ENCODE measurements around the gene CAMK2A. TPM values are rescaled to one million over a fixed set of nuclear protein-coding genes. Genes with fewer than 3 reads are reported as not detected.

CAMK2A gene
- total RNA-seq, 1 donor from 2014 or later: 1.2 TPM

DNA sequence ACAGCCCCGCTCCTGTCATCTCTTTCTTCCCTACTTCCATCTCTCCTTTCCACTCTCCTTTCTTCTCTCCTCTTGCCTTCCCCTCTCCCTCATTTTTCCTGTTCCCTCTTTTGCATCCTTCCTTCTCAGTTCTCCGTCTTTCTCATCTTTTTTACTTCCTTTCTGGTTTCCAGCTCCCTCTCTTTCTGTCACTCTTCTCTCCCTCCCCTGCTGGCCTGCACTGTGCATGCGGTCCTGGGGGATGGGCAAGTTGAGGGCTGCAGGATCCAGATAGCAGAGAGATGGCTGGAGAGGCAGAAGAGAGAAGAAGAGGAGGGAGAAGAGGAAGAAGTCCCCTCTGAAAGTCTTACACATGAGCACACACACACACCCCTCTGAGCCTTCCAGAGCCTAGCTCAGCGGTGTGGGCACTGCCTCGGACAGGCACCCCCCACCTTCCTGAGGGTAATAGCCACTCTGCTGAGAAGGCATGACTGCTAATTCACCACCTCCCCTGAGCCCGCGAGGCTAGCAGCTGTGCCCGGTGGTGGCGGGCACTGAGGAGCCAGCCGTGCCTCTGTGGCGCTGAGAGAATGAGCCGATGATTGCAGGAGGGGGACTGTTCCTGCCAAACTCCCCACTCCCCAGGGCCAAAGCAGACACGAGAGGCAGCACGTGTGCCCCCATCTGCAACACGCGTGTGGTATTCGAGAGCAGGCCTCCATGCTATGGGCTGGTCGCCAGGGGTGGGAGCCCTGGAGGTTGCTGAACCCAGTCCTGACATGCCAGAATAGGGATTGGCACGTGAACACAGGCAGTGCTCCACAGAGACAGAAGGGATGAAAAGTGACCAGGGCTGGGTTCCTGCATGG lies 3.7 kb upstream of the CAMK2A start:
- Histone ChIP-seq H3K4me2 (ENCODE audit: low read length) (no peak overlapping the region), H3K79me2 (ENCODE audit: insufficient read depth, low read length) (no peaks in the 10 kb centered on the region), H3K4me1 (ENCODE audit: insufficient read depth, low read length) (peaks cover 13% of the 10 kb centered on the region), H3K9ac (ENCODE audit: low read length) (no peak overlapping the region), H3K36me3 (ENCODE audit: insufficient read depth, low read length) (no peaks in the 10 kb centered on the region), H3K4me3 (ENCODE audit: insufficient read depth, low read depth, low read length) (no peak overlapping the region), H3K9me3 (ENCODE audit: insufficient read depth, low read depth, low read length) (no peaks in the 10 kb centered on the region), H3K27me3 (ENCODE audit: insufficient read depth, low read length) (peaks cover 3% of the 10 kb centered on the region), H2AFZ (ENCODE audit: low read depth, low read length) (no peak overlapping the region), H3K27ac (ENCODE audit: low read depth, low read length) (no peak overlapping the region), H4K20me1 (ENCODE audit: insufficient read depth, low read length) (no peaks in the 10 kb centered on the region)
- no peak overlapping the region for H3K4me3 Mint-ChIP-seq (ENCODE audit: unreplicated experiment)
- no peak for DNase-seq (ENCODE audit: low read depth)
- peaks cover 2% of the 10 kb centered on the region for H3K9me3 Mint-ChIP-seq (ENCODE audit: unreplicated experiment)
- peak overlapping the region; percentile 79 for H3K27ac Mint-ChIP-seq (ENCODE audit: unreplicated experiment)
- no peaks in the 10 kb centered on the region for H3K27me3 Mint-ChIP-seq (ENCODE audit: low read depth, unreplicated experiment)
- TF ChIP-seq, protein P1, sequence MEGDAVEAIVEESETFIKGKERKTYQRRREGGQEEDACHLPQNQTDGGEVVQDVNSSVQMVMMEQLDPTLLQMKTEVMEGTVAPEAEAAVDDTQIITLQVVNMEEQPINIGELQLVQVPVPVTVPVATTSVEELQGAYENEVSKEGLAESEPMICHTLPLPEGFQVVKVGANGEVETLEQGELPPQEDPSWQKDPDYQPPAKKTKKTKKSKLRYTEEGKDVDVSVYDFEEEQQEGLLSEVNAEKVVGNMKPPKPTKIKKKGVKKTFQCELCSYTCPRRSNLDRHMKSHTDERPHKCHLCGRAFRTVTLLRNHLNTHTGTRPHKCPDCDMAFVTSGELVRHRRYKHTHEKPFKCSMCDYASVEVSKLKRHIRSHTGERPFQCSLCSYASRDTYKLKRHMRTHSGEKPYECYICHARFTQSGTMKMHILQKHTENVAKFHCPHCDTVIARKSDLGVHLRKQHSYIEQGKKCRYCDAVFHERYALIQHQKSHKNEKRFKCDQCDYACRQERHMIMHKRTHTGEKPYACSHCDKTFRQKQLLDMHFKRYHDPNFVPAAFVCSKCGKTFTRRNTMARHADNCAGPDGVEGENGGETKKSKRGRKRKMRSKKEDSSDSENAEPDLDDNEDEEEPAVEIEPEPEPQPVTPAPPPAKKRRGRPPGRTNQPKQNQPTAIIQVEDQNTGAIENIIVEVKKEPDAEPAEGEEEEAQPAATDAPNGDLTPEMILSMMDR (IDR thresholded peaks at IDR 0.05; ENCODE audit: insufficient read depth, low read depth, low read length): no peak
- TF ChIP-seq EZH2 (IDR thresholded peaks at IDR 0.05; ENCODE audit: insufficient read depth, low read length): no peak
- no peak for FAIRE-seq
- H3K4me1 Mint-ChIP-seq (ENCODE audit: low read depth, unreplicated experiment): peaks cover 25% of the 10 kb centered on the region
- peaks cover 2% of the 10 kb centered on the region for H3K36me3 Mint-ChIP-seq (ENCODE audit: low read depth, unreplicated experiment)

DNA sequence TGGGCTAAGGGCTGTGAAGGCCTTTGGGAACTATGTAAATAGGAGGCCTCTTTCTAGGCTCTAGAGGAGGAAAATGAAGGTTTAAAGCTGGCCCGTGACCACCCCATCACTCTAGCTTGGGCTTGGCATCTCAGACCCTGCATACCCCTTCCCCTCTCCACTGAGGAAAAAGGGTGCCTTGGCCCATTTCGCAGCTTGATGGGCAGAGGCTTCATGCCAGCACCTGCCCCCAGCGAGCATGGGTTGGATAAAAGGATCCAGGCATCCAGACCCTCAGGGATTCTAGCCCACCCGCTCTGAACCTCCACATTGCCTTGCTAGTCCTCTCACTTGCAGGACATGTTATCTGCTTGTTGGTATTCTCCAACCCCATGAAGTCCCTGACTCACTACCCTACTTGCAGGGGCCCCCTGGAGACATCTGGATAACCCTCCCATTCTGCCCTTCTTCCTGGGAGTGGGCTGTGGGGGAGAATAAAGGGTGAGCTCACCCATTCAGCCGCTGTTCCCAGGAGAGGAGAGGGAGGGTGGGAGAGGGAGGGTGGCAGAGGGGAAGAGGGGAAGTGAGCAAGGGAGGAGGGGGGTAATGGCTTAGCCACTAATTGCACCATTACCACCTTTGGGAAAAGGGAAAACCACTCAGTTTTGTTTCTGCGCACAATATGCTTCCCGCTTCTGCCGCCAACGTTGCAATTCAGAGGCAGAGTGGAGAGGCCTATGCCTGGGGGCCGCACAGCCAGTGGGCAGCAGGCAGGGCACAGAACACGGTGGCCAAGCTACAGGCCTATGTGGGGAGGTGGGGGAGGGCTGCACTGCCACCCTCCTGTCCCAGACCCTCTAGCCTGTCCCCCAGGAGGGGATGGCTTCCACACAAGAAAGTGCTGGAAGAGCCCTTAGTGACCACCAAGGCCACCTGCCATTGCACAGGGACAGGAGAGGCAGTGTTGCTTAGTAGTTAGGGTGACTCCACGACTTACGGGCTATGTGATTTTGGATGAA lies 2.1 kb upstream of the CAMK2A start:
- Mint-ChIP-seq H3K36me3 (ENCODE audit: low read depth, unreplicated experiment) (peaks cover 2% of the 10 kb centered on the region), H3K27ac (ENCODE audit: unreplicated experiment) (no peak overlapping the region), H3K4me1 (ENCODE audit: low read depth, unreplicated experiment) (peaks cover 24% of the 10 kb centered on the region), H3K9me3 (ENCODE audit: unreplicated experiment) (peaks cover 2% of the 10 kb centered on the region), H3K4me3 (ENCODE audit: unreplicated experiment) (no peak overlapping the region), H3K27me3 (ENCODE audit: low read depth, unreplicated experiment) (peaks cover 2% of the 10 kb centered on the region)
- H4K20me1 ChIP-seq (ENCODE audit: insufficient read depth, low read length): no peaks in the 10 kb centered on the region
- peaks cover 3% of the 10 kb centered on the region for H3K27me3 ChIP-seq (ENCODE audit: insufficient read depth, low read length)
- peak overlapping the region; percentile 35 for H3K4me2 ChIP-seq (ENCODE audit: low read length)
- H3K4me1 ChIP-seq (ENCODE audit: insufficient read depth, low read length): peaks cover 13% of the 10 kb centered on the region
- H3K79me2 ChIP-seq (ENCODE audit: insufficient read depth, low read length): no peaks in the 10 kb centered on the region
- no peak overlapping the region for H3K27ac ChIP-seq (ENCODE audit: low read depth, low read length)
- TF ChIP-seq EZH2 (IDR thresholded peaks at IDR 0.05; ENCODE audit: insufficient read depth, low read length): no peak
- TF ChIP-seq, protein P1 (IDR thresholded peaks at IDR 0.05; ENCODE audit: insufficient read depth, low read depth, low read length): no peak
- no peak overlapping the region for H3K9ac ChIP-seq (ENCODE audit: low read length)
- DNase-seq (ENCODE audit: low read depth): peak; percentile 41
- H3K4me3 ChIP-seq (ENCODE audit: insufficient read depth, low read depth, low read length): no peak overlapping the region
- no peaks in the 10 kb centered on the region for H3K36me3 ChIP-seq (ENCODE audit: insufficient read depth, low read length)
- no peaks in the 10 kb centered on the region for H3K9me3 ChIP-seq (ENCODE audit: insufficient read depth, low read depth, low read length)
- FAIRE-seq: no peak
- H2AFZ ChIP-seq (ENCODE audit: low read depth, low read length): no peak overlapping the region
